Small intestine (tissue), 7 donors: Measurements from ENCODE around the gene MYO15A. TPM values are rescaled to one million over a fixed set of nuclear protein-coding genes. Genes with fewer than 3 reads are reported as not detected.
A peak's percentile ranks its signal among the peaks of the same experiment; 100 is the strongest.

Experiments
- DNase-seq, 2 donors: peaks; one replicate each; pipeline versions ENCODE4 v3.0.0 to v3.0.0-alpha.2; 2013
- FAIRE-seq: peaks from 2 replicates; lab custom pipeline; 2012; peaks lifted over from hg19 to GRCh38; lab: Jason Lieb, UNC
- H3K27ac ChIP-seq, 3 donors: one replicate each; pipeline ENCODE4 v1.5.1; 2013; ENCODE audit warnings: low read length in 2 of 3, mild to moderate bottlenecking in 2 of 3, control low read depth in 1 of 3, inconsistent platforms in 1 of 3, low read depth in 1 of 3, moderate library complexity in 1 of 3
- H3K27me3 ChIP-seq, 3 donors: one replicate each; pipeline ENCODE4 v1.6.1; 2013; ENCODE audit warnings: low read length in 3 of 3, inconsistent platforms in 1 of 3; ENCODE audit not compliant: control insufficient read depth in 3 of 3, insufficient read depth in 3 of 3
- H3K36me3 ChIP-seq, 3 donors: one replicate each; pipeline ENCODE4 v1.6.1; 2013; ENCODE audit warnings: low read length in 3 of 3, inconsistent platforms in 1 of 3, low read depth in 1 of 3, mild to moderate bottlenecking in 1 of 3, moderate library complexity in 1 of 3; ENCODE audit not compliant: control insufficient read depth in 3 of 3, insufficient read depth in 2 of 3
- H3K4me1 ChIP-seq, 3 donors: one replicate each; pipeline ENCODE4 v1.6.1; 2013; ENCODE audit warnings: low read length in 2 of 3, inconsistent platforms in 1 of 3, low read depth in 1 of 3, mild to moderate bottlenecking in 1 of 3, moderate library complexity in 1 of 3; ENCODE audit not compliant: control insufficient read depth in 3 of 3, insufficient read depth in 2 of 3
- H3K4me3 ChIP-seq, 3 donors: one replicate each; pipeline ENCODE4 v1.5.1; 2013; ENCODE audit warnings: low read length in 3 of 3, control low read depth in 1 of 3, inconsistent platforms in 1 of 3, low read depth in 1 of 3, mild to moderate bottlenecking in 1 of 3, moderate library complexity in 1 of 3
- H3K9me3 ChIP-seq, 2 donors: one replicate each; pipeline ENCODE4 v1.6.1; 2013; ENCODE audit warnings: low read depth in 1 of 2, low read length in 1 of 2; ENCODE audit not compliant: control insufficient read depth in 2 of 2, insufficient read depth in 1 of 2
- WGBS, 3 donors: extraction: QIAGEN DNeasy Blood & Tissue Kit; methylation state at CpG; one replicate each; pipeline ENCODE4 v1.1.7; 2013; 5-methylcytosine and 5-hydroxymethylcytosine counted together
- polyA plus RNA-seq, 4 donors: library from polyadenylated mRNA; stranded (reverse) in 3 of 4; unstranded in 1 of 4; fragments of 200-250 nt in 3 of 4; fragments of 120-200 nt in 1 of 4; gene quantifications; one replicate each; pipeline versions ENCODE4 v1.2.1 to v1.2.3, GENCODE V29; 2013
- donor health status: healthy with polysubstance abuse.
- donor health status: control.
- donor health status: control.
- donor health status: Bipolar disorder and iron deficiency.
- donor health status: healthy.

MYO15A gene
- polyA plus RNA-seq, 4 donors: 0.22 to 2.7 (median 1.6) TPM

DNA sequence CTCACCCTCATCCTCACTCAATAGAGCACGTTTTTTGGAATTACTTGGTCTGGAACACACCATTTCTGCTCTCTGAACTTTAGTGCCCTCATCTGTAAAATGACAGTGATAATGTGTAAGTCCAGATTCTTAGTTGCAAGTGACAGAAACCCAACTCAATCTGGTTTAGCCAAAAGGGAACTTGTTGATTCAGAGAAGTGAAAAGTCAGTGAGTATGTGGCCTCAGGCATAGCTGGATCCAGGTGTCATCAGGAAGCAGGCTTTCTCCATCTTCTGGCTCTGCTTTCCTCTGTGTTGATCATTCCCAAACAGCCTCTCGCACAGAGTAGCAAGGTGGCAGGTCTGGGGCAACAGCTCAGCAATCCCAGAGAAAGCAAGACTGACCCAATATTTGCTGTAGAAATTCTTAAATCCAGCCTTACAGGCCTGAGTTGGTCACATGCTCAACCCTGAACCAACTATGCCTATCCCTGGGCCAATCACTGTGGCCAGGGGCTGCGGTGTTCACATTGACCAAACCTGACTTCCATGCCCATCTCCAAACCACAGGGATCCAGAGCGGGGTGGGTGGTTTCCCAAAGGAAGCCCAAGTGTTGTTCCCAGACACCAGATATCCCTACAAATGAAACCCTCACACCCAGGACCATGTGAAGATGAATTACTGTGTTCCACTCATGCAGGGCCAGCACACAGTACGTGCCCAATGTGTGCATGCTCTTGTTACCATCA, 51.7 kb downstream of the MYO15A start:
- no peak overlapping the region for H3K27ac ChIP-seq
- no peaks in the 10 kb centered on the region for H3K36me3 ChIP-seq
- DNase-seq: no peak
- FAIRE-seq: no peak
- H3K4me3 ChIP-seq: no peak overlapping the region
- WGBS, 3 donors: 84 to 89% (median 88%) methylated on average over 5 of the region's 5 CpGs
- no peaks in the 10 kb centered on the region for H3K27me3 ChIP-seq
- H3K9me3 ChIP-seq: no peaks in the 10 kb centered on the region
- peaks cover 0 to 30% (median 5%) of the 10 kb centered on the region in 3 donors for H3K4me1 ChIP-seq

DNA sequence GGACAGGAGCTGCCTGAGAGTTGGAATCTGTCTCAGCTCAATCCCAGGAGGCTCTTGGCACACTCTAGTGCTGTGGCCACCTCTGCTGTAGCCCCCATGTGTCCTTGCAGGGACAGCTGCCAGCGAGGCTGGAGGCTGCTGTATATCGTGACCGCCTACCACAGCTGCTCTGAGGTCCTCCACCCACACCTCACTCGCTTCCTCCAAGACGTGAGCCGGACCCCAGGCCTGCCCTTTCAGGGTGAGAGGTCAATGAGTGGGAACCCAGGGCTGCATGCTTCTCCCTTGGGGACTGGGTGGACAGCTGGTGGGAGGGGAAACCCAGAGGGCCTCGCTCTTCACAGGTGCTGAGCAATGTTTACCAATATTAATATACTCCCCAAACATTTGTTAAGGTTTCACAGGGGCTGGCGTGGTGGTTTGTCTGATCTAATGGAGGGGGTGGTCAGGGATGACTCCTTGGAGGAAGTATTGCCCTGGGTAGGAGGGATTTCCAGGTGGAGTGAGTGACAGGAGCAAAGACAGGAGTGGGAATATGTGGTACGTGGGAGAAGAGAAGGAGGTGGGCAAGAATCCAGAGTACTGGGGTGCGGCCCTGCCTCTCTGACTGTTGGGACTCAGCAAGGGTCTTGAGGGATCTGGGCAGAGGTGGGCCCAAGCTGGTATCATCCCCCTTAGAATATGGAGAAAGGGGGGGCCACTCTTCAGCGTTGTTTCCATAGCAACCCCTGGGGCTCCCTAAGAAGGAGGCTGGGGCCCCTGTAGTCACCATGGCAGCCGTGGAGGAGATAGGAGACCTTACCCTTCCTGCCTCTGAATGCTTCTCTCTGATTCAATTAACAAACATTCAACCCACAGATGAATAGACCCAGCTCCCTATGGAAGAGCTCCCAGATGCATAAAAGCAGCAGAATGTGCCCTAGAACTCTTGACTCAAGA, 52.9 kb downstream of the MYO15A start:
- no peaks in the 10 kb centered on the region for H3K9me3 ChIP-seq

DNA sequence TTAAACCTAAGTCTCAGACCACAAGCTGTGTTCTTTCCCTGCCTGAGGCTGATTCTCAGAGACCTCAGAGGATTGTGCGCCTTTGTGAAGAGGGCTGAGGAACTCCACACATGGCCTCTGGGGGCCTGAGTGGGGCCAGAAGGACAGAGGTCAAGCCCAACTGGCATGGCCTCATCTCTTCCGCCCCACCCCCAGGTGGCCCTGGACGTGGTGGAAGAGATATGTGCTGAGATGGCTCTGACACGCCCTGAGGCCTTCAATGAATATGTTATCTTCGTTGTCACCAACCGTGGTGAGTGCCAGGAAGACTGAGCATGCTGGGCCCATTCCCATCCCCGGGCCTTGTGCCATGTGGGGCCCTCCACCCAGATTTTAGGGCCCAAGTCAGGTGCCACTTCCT, 55.0 kb downstream of the MYO15A start:
- Histone ChIP-seq H3K36me3 (no peaks in the 10 kb centered on the region), H3K4me1 (peaks cover 0 to 27% (median 4%) of the 10 kb centered on the region in 3 donors), H3K9me3 (peaks cover 0 to 3% of the 10 kb centered on the region in 2 donors), H3K4me3 (no peak overlapping the region), H3K27ac (peak overlapping the region in 1 of 3 donors; percentile 47), H3K27me3 (no peaks in the 10 kb centered on the region)
- WGBS, 3 donors: 50 to 72% (median 59%) methylated on average over 7 of the region's 7 CpGs
- DNase-seq: peak in 1 of 2 donors; percentile 59
- no peak for FAIRE-seq

More for the DNA sequence above, 52.9 kb downstream of the MYO15A start:
- no peak overlapping the region for H3K27ac ChIP-seq
- FAIRE-seq (no peak), DNase-seq (no peak)
- H3K27me3 ChIP-seq: no peaks in the 10 kb centered on the region
- no peaks in the 10 kb centered on the region for H3K36me3 ChIP-seq
- H3K4me1 ChIP-seq: peaks cover 0 to 30% (median 5%) of the 10 kb centered on the region in 3 donors
- WGBS, 3 donors: 72 to 84% (median 75%) methylated on average over 12 of the region's 12 CpGs
- no peak overlapping the region for H3K4me3 ChIP-seq

DNA sequence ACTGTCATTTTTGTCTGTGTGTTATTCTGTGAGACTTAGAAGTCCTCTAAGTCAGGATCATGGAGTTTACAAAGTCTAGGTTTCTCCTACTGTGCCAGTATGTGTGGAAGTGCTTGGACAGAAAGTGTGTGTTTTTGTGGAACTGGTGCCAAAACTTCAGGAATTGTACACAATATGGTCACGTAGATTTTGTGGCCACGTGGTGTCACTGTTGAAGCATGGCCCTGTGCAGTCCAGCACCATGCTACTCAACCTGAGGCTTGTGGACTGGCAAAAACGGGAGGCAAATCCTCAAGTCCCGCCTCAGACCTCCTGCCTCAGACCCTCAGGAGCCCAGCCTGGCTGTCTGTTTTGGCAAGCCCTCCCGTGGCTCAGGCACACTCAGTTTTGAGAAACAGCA, 58.3 kb downstream of the MYO15A start:
- Histone ChIP-seq H3K4me1 (peaks cover 0 to 16% (median 0%) of the 10 kb centered on the region in 3 donors), H3K9me3 (peaks cover 0 to 3% of the 10 kb centered on the region in 2 donors), H3K27me3 (no peaks in the 10 kb centered on the region), H3K4me3 (no peak overlapping the region), H3K27ac (no peak overlapping the region), H3K36me3 (no peaks in the 10 kb centered on the region)
- DNase-seq (no peak), FAIRE-seq (no peak)
- 68 to 74% (median 69%) methylated on average over 5 of the region's 5 CpGs for WGBS, 3 donors

DNA sequence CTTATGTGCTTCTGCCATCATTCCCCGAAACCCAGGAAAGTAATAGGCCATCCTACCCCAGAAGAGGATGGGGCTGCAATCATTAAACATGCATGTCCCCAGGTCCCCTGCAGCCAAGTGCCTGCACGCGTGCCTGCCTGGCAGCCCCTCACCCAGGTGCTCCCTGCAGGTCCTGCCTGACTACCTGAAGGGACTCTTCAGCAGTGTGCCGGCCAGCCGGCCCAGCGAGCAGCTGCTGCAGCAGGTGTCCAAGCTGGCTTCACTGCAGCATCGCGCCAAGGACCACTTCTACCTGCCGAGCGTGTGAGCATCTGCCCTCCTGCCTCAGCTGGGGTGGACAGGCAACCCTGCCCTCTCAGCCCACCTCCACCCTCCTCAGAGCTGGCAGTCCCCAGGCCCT, 58.9 kb downstream of the MYO15A start:
- 87 to 94% (median 87%) methylated on average over 10 of the region's 10 CpGs for WGBS, 3 donors
- Histone ChIP-seq H3K4me3 (no peak overlapping the region), H3K27me3 (no peaks in the 10 kb centered on the region), H3K4me1 (peaks cover 0 to 16% (median 0%) of the 10 kb centered on the region in 3 donors), H3K9me3 (peaks cover 0 to 3% of the 10 kb centered on the region in 2 donors), H3K27ac (no peak overlapping the region), H3K36me3 (no peaks in the 10 kb centered on the region)
- DNase-seq: no peak
- FAIRE-seq: no peak

DNA sequence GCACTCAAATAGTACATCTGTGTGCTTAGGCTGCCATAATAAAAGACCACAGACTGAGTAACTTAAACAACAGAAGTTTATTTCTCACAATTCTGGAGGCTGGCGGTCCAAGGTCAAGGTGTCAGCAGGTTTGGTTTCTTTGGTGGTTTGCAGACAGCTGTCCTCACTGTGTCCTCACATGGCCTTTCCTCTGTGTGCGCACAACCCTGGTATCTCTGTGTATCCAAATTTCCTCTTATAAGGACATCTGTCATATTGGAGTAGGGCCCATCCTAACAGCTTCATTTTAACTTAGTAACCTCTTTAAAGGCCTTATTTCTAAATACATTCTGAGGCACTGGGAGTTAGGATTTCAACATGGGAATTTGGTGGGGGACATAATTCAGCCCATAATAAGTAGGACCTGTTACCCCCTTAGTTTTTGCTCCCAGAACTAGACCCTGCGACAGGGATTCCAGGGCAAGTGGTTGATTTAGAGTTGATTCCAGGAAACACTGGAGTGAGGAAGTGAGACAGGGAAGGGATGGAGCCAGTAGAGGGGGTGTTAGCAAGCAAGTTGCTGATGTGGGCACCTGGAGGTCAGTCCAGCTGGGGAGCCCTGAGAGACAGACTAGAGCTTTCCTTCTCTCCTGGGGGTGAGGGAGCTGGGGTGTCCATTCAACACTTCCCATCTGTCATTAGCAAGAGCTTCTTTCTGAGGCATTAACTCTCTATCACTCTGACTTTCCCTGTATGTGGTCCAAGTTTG, 64.1 kb downstream of the MYO15A start:
- Histone ChIP-seq H3K4me3 (no peak overlapping the region), H3K4me1 (peaks cover 0 to under 1% (median 0%) of the 10 kb centered on the region in 3 donors), H3K27me3 (no peaks in the 10 kb centered on the region), H3K36me3 (no peaks in the 10 kb centered on the region), H3K27ac (peak overlapping the region in 1 of 3 donors; percentile 36), H3K9me3 (no peaks in the 10 kb centered on the region)
- 69 to 91% (median 72%) methylated on average over 3 of the region's 3 CpGs for WGBS, 3 donors
- DNase-seq (no peak), FAIRE-seq (no peak)

DNA sequence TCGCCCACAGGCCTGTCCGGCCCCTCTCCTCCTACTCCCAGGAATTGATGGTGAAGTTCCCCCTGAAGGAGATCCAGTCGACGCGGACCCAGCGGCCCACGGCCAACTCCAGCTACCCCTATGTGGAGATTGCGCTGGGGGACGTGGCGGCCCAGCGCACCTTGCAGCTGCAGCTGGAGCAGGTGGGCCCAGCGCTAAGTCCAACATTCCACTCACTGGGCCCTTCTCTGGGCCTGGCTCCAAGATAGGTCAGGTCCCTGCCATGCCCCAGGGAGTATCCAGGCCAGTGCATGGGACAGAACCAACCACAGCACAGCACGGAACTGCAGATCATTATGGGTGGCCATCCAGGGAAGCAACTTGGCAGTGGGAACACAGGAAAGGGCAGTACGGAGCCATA, 65.2 kb downstream of the MYO15A start:
- FAIRE-seq (no peak), DNase-seq (no peak)
- WGBS, 3 donors: 94 to 96% (median 95%) methylated on average over 14 of the region's 14 CpGs
- H3K4me1 ChIP-seq: peaks cover 0 to 4% (median 0%) of the 10 kb centered on the region in 3 donors
- H3K27me3 ChIP-seq: no peaks in the 10 kb centered on the region
- H3K4me3 ChIP-seq: no peak overlapping the region
- no peaks in the 10 kb centered on the region for H3K9me3 ChIP-seq
- no peaks in the 10 kb centered on the region for H3K36me3 ChIP-seq
- no peak overlapping the region for H3K27ac ChIP-seq

DNA sequence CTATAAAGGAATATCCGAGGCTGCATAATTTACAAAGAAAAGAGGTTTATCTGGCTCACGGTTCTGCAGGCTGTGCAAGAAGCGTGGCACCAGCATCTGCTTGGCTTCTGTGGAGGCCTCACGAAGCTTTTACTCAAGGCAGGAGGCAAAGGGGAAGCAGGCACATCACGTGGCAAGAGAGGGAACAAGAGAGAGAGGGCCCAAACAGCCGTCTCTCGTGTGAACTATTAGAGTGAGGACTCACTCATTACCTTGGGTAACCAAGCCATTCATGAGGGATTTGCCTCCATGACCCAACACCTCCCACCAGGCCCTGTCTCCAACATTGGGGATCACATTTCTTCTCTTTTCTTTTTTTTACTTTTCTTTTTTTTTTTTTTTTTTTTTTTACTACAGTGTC, 67.6 kb downstream of the MYO15A start:
- peaks cover 0 to 8% (median 0%) of the 10 kb centered on the region in 3 donors for H3K4me1 ChIP-seq
- no peaks in the 10 kb centered on the region for H3K27me3 ChIP-seq
- WGBS, 3 donors: 76 to 89% (median 85%) methylated on average over 7 of the region's 7 CpGs
- no peaks in the 10 kb centered on the region for H3K9me3 ChIP-seq
- H3K27ac ChIP-seq: no peak overlapping the region
- no peaks in the 10 kb centered on the region for H3K36me3 ChIP-seq
- H3K4me3 ChIP-seq: no peak overlapping the region
- DNase-seq (no peak), FAIRE-seq (no peak)
